Measurements from ENCODE around the gene CD247.

Gene CD247

DNA sequence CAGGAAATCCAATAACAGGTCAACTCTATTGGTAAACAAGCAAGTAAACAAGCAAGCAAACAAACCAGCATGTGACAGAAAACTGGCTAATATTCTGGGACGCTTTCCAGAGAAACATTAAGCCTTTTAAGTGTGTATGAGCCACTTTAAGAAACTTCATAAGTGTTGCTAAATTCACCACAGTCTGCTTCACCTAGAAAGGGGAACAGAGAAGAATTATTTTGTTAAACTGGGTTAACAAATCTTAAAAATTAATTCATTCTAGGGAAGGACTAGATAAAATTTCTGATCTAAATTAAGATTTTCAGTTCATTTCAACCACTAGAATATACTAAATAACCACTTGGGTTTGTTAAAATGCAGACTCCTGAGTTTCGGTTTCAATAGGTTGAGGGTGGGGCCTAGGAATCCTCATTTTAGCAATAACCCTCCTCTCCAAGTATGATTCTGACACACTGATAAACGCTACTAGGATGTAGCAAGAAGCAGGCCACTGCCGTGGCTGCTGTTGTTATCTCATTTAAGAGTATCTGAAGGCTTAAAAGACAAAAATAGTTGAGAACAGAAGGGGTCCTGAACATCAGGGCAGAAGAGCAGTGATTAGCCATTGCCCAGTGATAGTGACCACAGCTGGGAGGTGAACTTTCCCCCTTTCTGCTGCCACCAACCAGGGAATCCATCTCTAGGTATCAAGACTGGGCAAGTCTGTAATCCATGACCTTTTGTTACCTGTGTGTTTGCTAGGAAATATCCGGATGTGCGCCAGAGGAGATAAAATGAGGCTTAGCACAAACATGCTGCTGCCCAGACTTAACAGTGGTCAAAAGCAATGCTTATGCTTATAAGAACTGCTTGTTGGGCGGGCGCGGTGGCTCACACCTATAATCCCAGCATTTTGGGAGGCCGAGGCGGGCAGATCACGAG lies 24.0 kb upstream of the CD247 start:
- no peak for DNase-seq

DNA sequence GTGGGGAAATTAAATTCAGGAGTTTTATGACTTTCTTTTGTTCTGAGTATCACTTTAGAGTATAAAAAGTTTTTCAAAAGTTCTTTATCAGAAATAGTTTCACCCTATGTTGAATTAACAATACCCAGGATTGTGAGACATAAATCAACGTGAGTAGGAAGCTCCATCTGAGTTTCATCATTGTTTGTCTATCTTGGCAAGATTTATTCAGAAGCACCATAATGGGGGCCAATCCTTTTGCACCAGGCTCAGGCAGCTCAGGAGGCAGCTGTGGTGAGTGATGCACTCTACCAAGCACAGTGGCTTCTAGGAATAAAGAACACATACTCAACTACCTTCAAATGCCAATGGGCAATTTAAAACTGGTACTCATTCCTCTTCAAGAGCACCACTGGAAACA lies 23.3 kb upstream of the CD247 start:
- no peak for DNase-seq

DNA sequence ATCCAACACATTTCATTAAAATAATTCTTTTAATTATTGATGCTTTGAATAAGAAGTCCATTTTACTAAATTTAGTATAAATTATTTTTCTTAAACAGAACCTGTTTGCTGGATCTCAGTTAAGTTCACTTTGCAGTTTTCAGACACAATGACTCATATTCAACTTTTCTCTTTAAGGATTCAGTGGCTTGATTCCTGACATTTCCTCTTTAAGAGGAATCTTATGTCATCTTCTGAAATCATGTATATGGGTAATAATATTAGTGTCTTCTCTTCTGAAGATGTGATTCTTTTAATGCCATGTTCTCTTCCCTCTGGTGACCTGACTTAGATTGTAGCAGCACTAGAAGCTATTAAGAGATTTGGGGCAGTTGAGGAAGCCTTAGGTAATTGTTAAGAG lies 22.7 kb upstream of the CD247 start:
- no peak for DNase-seq

DNA sequence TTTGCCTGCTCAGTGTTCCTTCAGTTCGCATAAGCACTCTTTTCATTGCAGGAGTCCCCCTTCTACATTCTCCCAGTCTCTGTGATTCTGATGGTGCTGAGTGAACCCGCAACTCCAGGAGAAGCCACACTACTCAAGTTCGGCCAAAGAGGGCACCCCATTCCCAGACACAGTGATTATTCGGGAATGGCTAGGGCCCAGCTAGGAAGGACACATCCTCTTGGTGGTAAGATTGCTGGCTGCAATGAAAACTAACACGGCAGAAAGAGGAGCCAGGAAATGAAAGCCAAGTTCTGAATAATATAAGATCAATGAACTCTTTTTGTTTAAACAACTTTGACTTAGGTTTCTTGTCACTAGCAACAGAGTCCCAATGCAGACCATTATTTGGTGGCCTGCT lies 20.3 kb upstream of the CD247 start:
- no peak for DNase-seq

DNA sequence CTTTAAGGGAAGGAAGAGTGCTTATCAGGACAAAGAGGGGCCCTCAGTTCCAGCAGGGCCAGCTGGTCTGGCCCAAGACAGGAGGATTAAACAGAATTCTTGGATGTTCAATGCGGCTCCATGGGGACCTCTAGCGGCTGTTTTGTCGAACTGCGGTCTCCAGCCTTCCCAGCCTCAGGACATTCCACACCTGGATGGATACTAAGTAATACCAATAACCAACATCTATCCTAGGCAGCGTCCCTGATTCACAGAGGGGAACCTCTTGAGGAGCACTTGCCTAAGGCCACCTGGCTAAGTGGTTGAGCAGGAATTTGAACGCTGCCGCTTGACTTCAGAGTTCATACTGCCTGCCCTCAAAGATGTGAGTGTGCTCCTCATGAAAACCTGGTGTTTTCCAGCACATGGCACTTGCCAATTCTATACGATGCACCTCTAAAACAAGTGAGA lies 15.5 kb upstream of the CD247 start:
- peak; percentile 60 to 63 for DNase-seq

DNA sequence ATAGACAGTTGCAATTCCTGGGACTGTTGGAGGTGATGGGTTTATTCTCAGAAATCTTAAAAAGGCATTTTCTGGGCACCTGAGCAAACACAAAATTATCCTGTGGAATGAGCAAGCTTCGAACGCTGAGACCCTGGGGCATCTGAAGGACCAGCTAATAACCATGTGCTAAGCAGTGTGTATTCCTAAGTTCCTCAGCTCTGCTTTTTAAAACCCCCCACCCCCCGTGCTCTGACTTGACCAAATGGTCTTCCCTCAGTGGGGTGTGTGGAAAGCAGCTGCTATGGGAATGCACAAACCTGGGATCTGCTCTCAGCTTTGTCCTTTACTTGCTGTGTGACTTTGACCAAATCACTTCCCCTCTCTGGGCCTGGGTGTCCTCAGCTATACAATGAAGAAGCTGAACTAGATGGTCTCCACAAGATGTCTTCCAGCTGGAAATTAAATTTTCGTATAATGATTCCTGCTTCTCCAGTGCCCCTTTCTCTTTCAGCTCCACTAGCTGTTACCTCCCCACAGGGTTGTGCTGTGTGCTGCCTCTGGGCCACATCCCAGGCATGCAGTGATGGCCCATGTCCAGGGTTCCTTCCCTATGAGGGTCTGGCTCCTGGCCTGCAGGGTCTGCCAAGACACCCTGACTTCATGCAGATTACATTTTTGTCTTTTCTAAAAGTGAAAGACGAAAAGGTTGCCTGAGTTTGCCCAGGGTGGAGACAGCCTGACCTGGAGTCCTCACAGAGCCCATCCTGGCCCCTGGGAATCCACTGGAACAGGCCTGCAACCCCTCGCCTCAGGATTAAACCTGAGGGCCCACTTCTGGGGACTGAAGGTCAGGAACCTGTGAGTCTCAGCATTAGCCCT lies 14.9 kb upstream of the CD247 start:
- no peak for DNase-seq

DNA sequence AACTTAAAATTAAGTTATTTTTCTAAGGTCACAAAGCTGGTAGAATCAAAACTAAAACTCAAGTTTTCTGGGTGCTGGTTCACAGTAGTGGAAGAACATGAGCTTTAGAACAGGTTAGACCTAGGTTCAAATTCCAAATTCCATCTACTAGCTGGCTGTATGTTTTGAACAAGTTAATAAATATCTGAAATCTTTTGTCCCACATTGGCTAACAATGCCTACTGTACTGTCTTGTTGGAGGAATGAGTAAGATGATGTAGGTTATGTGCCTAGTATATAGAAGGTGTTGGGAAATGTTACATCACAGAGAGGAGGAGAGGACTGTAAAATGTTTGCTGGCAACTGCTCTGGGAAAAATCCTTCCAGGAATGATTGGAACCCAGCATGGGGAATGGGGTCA lies 14.0 kb upstream of the CD247 start:
- DNase-seq = no peak

DNA sequence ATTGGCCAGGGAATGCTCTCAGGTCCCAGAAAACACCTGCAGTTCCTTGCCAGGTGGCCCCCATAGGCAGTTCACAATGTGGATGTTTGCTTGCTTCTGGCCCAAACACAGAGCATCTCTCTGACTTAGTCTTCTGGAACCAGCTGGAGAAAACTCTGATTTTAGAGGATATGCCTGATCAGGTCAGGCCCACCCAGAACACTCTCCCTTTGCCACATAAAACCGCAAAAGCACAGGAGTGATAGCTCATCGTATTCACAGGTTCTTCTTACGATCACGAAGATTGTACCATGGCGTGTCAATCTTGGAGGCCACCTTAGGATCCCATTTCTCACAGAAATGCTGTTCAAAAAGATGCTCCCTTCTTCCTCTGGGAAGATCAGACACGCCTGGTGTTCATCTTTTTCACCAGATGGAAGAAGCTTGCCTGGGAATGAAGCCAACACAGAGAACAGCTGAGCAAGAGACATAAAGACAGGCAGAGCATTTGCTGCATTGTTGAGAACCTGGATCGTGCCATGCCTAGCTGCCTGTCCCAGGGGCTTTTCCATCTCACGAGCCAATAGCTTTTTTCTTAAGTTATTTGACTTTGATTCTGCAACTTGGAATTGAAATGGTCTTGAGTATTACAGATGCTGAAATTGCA lies 11.6 kb upstream of the CD247 start:
- no peak for DNase-seq

DNA sequence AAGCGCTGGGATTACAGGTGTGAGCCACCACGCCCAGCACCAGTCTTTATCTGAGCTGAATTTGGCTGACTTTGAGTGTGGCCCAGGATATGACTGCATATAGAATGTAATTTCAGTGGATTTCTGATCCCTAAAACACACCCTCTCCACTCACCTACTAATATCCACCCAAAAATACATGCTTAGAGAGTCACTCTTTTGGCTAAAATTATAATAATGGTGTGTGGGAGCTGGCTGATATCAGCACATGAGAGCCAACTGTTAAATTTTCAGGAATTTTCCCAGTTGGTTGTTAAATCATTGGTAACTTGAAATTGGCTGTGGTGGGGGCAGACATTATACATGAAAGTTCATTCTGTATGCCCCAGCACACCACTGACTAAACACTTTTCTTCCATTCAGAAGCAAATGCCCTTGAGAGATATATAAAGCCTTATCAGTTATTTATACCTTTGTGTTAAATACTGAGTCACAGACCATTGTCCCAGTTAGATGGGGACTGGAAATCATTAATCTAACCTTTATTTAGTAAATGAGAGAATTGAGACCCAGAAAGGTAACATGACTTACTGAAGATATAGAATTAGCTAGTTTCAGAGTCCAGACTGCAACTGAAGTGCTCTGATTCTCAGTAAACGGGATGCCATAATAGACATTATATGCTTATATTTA lies 9.9 kb upstream of the CD247 start:
- no peak for DNase-seq

DNA sequence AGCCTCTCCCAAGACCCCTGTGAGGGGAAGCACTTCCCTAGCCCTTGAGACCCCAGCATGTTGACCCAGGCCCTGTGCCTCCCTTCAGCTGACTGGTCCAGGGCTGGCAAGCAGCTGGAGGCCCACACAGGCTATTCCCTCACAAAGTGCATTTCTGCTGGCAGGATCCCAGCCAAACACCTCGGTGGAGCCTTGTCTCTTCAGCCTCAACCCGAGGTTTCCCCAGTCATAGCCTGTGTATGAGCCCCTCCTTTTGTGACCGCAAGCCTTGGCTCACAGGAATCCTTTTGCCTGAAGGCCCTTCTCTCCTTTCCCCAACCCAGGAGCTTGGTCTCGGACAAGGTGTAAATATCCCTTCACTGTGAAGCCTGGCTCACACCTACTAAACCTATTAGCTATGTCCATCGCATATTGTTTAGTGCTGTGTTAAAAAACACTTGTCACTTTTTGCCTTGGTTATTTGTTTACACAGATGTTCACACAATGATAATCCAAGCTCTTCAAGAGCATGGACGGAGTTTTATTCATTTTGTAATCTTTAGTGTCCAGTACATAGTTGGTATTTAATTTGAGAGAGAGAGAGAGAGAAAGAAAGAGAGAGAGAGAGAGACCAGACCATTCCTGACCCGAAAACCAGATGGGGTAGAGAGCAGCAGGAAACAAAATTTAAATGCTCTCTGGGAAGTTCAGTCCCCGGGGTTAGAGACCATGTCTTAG lies 8.5 kb upstream of the CD247 start:
- DNase-seq = no peak

DNA sequence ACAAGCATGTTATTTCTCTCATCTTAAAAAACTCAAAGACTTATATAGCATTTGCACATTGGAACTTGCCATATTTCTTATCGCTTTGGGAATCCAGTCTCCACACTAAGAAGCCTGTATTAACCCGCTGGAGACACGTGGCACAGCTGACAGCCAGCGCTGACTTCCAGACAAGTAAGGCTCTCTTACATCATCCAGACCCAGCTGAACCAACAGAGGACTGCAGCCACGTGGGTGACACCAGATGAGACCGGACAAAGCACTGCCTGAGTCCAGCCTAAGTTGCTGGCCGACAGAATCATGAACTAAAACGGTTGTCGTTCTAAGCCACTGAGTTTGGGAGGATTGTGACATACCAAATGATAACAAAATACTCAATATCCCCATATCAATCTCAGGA lies 6.3 kb upstream of the CD247 start:
- no peak for DNase-seq

DNA sequence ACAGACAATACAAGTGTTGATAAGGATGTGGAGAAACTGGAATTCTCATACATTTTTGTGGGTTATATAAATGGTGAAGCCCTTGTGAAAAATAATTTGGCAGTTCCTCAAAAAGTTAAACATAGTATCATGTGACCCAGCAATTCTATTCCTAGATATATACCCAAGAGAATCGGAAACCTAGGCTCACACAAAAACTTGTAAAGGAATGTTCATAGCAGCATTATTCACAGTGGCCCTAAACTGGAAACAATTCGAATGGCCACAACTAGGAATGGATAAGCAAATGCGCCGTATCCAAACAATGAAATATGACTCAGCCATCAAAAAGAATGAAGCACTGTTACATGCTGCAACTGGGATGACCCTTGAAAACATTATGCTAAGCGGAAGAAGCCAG lies 3.9 kb upstream of the CD247 start:
- no peak for DNase-seq

DNA sequence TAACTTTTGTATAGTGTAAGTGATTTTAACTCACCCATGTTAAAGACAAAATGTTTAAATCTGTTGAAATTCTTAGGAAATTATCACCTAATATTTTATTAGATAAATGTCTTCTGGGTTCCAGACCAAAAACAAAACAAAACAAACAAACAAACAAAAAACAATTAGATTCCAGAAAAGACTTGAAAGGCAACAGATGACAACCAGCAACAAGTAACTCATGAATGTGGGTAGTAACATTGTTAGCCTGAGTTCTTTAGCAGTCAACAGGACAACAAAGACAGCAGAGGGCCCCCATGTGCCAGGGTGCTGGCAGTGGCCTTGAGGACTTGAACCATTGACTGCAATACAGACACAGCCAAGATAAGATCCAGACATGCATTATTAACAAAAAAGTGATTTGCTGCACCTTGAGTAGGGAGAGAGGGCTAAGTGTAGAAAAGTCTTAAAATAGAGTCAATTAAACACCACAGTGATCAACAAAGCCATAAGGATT lies 2.4 kb upstream of the CD247 start:
- DNase-seq = no peak

DNA sequence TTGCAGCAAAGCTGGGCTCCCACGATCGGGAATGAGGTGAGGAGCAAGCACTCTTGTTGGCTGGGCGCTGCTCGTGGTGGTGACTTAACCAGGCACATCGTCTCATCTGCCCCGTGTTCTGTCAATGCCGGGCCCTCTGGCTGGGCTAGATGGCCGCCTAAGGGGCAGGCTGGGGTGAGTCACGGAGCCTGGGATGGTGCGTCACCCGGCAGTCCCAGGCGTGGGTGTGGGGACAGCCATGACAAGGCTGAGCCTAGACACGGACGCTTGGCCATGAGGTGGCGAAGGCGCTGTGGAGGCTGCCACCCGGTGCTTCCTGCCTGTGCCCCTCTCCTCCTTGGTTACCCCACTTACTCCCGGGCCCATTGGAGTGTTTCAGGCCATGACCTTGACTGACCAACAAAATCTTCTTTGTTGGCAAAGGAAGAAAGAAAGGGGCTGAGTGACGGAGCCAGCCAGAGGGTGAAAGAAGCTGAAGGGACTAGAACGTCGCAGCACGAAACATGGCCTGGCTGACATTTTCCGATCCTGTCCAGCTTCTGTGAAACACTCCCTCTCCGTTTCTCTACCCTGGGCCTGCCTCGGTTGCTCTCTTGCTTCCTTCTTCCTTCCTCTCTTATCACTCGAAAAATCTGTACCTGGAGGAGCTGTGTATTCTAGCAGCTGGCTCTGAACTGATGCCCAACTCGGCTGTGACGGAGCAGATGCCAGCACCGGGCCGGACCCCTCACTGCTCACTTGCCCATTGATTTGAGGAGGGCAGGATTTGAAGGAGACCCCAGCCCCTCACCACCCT lies 596 bp downstream of the CD247 start:
- no peak for DNase-seq

DNA sequence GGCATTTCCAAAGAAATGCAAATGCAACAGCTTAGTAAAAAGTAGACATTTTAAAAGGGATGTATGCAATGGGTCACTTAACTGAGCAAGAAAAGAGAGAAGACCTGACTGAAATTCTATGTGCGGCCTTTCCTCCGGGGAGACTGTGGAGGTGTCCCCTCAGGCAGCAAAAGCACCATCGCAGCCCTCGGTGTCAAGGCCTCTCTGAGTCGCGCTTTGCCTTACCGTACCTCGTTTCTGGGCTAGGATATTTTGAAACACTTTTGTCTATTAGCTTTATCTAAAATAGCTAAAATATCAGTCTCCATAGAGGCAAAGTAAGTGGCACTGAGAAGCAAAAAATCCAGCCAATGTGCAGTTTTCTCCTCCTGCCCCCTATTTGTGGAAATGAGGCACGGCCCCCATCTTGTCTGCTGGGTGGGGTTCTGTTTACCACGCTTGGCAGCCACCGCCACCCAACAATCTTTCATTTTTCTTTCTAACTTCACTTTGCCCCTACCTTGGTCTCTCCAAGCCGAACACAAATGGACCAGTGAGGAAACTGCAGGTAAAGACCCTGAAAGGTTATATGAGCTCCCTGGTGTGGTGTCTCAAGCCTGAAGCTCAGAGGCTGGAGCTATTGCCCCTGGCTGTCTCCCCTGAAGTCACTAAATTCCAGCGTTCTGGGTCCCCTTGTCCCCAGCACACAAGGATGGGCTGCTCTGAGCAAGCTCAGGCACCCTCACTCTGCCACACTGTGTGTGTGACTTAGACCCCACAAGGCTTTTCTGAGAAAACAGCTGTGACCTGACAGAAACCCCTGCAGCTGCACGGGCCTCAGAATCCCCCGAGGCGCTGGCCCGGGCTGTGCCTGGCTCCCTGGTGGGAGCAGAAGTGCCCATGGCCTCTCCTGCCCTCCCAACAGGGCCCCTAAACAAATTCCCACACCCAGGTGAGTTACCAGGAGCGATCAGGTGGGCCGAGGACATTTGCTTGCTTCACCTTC lies 1.6 kb downstream of the CD247 start:
- no peak for DNase-seq

DNA sequence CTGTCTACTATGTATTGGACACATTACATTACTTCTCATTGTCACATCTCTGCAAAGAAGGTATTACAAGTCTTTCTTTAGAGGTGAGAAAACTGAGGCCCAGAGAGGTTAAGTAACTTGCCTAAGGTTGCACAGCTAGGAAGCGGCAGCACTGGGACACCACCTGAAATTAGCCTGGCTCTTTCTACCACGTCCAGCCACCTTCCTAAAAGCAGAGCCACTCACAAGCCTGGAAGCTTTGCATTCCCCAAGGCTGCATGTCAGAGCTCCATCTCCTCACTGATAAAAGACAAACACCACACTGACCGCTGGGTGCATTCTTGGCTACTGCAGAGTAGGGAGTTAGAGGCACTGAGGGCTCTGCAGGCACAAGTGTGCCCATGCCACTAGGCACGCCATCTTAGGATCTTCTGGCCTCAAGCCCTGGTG lies 2.4 kb downstream of the CD247 start:
- no peak for DNase-seq

DNA sequence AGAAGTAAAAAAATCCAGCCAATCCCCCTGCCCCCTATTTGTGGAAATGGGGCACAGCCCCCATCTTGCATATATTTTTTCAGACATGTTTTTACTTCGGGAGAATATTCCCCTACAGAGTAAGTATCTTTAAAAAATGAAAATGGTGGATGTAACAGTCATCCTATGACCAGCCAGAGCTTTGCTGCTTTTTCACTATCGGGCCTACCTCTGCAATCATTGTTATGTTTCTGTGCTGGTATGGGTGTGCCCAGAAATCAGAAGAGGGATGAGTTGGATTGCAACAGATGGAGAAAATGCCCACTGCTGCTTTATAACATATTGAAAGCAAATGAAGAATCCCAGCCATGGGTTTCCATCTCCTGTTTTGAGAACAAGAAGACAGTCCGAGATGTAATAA lies 2.9 kb downstream of the CD247 start:
- DNase-seq = no peak

DNA sequence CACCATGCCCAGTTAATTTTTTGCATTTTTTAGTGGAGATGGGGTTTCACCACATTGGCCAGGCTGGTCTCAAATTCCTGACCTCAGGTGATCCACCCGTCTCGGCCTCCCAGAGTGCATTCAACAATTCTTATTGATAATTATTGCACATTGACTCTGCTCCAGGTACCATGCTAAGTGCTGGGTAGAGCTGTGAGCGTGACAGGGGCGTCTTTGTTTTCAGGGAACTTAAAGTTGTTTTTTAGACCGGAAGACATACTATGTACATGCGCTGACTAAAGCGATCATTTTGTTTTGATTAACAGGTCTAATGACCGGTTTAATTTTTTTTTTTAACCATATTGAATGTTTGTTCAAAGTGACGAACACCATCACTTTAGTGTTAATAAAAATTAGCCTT lies 4.0 kb downstream of the CD247 start:
- no peak for DNase-seq

DNA sequence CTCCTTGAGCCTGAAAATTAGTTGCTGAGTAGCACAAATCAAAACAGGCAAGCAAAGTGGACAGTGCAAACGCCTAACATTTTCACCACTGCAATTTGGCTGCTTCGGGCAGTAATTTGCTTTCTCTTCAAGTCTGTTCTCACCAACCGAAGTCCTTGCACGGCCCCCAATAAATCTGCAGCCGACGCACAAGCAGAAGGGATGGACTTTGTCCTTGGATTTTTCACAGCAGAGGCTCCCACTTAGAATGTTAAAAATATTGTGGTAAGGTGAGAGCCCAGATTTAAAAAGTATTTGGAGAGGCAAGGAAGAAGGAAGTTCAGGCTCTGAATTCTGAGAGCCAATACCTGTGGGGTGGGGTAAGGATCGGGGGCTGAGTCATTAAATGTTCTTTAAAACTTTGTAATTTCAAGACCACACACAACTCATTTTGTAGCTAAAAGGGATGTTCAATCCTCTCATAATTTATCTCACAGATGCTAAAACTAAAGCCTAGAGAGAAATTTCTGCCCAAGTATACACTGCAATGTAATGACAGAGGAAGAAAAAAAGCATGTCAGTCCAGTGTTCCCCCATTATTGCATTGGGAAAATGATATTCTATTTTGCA lies 6.2 kb downstream of the CD247 start:
- no peak for DNase-seq

Data from Kasumi-1 (cell line).